Stomach (tissue), 9 donors: ENCODE measurements around the gene INPP5A. TPM values are rescaled to one million over a fixed set of nuclear protein-coding genes. Genes with fewer than 3 reads are reported as not detected.

ENCODE experiments used
- DNase-seq, 2 donors: peaks; one replicate each; pipeline versions ENCODE4 v3.0.0 to v3.0.0-alpha.2; 2013 to 2019
- H3K27ac ChIP-seq, 5 donors: fragments of 200-600 bp in 4 of 5; sonication (generic) in 4 of 5; one replicate each; pipeline ENCODE4 v1.5.1; 2013 to 2019; ENCODE audit warnings: mild to moderate bottlenecking in 1 of 5, moderate library complexity in 1 of 5
- H3K27me3 ChIP-seq, 3 donors: fragments of 200-600 bp; sonication (generic); one replicate each; pipeline ENCODE4 v1.5.1; 2017 to 2019; ENCODE audit warnings: mixed run types in 1 of 3
- H3K36me3 ChIP-seq, 4 donors: fragments of 200-600 bp; sonication (generic); 1 replicate in 3 of 4; 2 replicates in 1 of 4; pipeline ENCODE4 v1.5.1; 2016 to 2019
- H3K4me1 ChIP-seq, 4 donors: fragments of 200-600 bp; sonication (generic); one replicate each; pipeline ENCODE4 v1.5.1; 2016 to 2019
- H3K4me3 ChIP-seq, 4 donors: fragments of 200-600 bp; sonication (generic) in 3 of 4; one replicate each; pipeline ENCODE4 v1.5.1; 2016 to 2019; ENCODE audit warnings: mild to moderate bottlenecking in 1 of 4
- H3K9me3 ChIP-seq, 4 donors: fragments of 200-600 bp; sonication (generic); one replicate each; pipeline ENCODE4 v1.5.1; 2016 to 2019
- EP300 ChIP-seq: sonication (generic); formaldehyde crosslinking; IDR thresholded peaks from one replicate; pipeline ENCODE4 v1.6.1; 2017; ENCODE audit warnings: antibody characterized with exemption
- POLR2A ChIP-seq, 4 donors: fragments of 450-650 bp; IDR thresholded peaks; one replicate each; pipeline ENCODE4 v1.6.1; 2016; ENCODE audit warnings: antibody characterized with exemption in 4 of 4, control low read depth in 2 of 4, mild to moderate bottlenecking in 1 of 4, moderate library complexity in 1 of 4
- POLR2AphosphoS5 ChIP-seq, 3 donors: sonication (generic); formaldehyde crosslinking; IDR thresholded peaks; one replicate each; pipeline ENCODE4 v1.6.1; 2016; ENCODE audit warnings: antibody characterized with exemption in 3 of 3
- WGBS, 5 donors: extraction: QIAGEN DNeasy Blood & Tissue Kit in 3 of 5; methylation state at CpG; one replicate each; pipeline versions ENCODE4 v1.1.5 to v1.1.7; 2013 to 2018; 5-methylcytosine and 5-hydroxymethylcytosine counted together
- intact Hi-C: fragments of 100-400 bp; cut with DNase I; formaldehyde crosslinking; loops from one replicate; pipeline ENCODE4 v1.15.1; 2023; ENCODE audit warnings: low total_unique reads
- polyA plus RNA-seq, 3 donors: library from polyadenylated mRNA; stranded (reverse); fragments of 200-250 nt; gene quantifications; one replicate each; pipeline ENCODE4 v1.2.3, GENCODE V29; 2013
- total RNA-seq, 5 donors: library from RNA; depleted of rRNA; stranded (reverse); fragments of >200 nt; gene quantifications; one replicate each; pipeline versions ENCODE4 v1.1.0 to v1.2.3, GENCODE V29; 2014 to 2016
- TF ChIP-seq, protein P1 (sequence below), 7 experiments: fragments of 450-650 bp in 4 of 7; fragments of 200-600 bp in 3 of 7; sonication (generic) in 3 of 7; IDR thresholded peaks; one replicate each; pipeline ENCODE4 v1.5.1; 2016 to 2019; ENCODE audit warnings: antibody characterized with exemption in 7 of 7, control low read depth in 2 of 7, mild to moderate bottlenecking in 1 of 7
- donor health status: healthy with polysubstance abuse.
- donor health status: Bipolar disorder and iron deficiency.
- donor health status: healthy.

Gene INPP5A
- total and polyA plus RNA-seq, 8 donors: 17.2 to 72.3 (median 31.0) TPM

GRCh38 chr10:132612571-132613504 is 75.3 kb downstream of the INPP5A start:
- Histone ChIP-seq H3K9me3 (no peaks in the 10 kb centered on the region), H3K27me3 (no peaks in the 10 kb centered on the region), H3K36me3 (peaks cover 0 to 26% (median 21%) of the 10 kb centered on the region in 4 donors), H3K4me1 (peaks cover 5 to 56% (median 25%) of the 10 kb centered on the region in 4 donors), H3K27ac (no peak overlapping the region), H3K4me3 (no peak overlapping the region)
- TF ChIP-seq EP300 (no peak), POLR2A (IDR thresholded peaks at IDR 0.05) (no peak), POLR2AphosphoS5 (IDR thresholded peaks at IDR 0.05) (no peak)
- TF ChIP-seq, protein P1, sequence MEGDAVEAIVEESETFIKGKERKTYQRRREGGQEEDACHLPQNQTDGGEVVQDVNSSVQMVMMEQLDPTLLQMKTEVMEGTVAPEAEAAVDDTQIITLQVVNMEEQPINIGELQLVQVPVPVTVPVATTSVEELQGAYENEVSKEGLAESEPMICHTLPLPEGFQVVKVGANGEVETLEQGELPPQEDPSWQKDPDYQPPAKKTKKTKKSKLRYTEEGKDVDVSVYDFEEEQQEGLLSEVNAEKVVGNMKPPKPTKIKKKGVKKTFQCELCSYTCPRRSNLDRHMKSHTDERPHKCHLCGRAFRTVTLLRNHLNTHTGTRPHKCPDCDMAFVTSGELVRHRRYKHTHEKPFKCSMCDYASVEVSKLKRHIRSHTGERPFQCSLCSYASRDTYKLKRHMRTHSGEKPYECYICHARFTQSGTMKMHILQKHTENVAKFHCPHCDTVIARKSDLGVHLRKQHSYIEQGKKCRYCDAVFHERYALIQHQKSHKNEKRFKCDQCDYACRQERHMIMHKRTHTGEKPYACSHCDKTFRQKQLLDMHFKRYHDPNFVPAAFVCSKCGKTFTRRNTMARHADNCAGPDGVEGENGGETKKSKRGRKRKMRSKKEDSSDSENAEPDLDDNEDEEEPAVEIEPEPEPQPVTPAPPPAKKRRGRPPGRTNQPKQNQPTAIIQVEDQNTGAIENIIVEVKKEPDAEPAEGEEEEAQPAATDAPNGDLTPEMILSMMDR (IDR thresholded peaks at IDR 0.05): no peak
- WGBS, 5 donors: 60 to 65% (median 64%) methylated on average over 25 to 27 of the region's 27 CpGs
- intact Hi-C loops: no loop called here
- peak in 1 of 2 donors; percentile 77 for DNase-seq

- Histone ChIP-seq H3K27ac (no peak overlapping the region), H3K9me3 (no peaks in the 10 kb centered on the region), H3K4me3 (no peak overlapping the region), H3K4me1 (peaks cover 0 to 46% (median 21%) of the 10 kb centered on the region in 4 donors), H3K27me3 (no peaks in the 10 kb centered on the region), H3K36me3 (peaks cover 0 to 26% (median 21%) of the 10 kb centered on the region in 4 donors)
- no peak for TF ChIP-seq POLR2A (IDR thresholded peaks at IDR 0.05)
- TF ChIP-seq EP300: no peak
- TF ChIP-seq, protein P1 (IDR thresholded peaks at IDR 0.05): no peak
- TF ChIP-seq POLR2AphosphoS5 (IDR thresholded peaks at IDR 0.05): no peak
- no peak for DNase-seq
- intact Hi-C loops: no loop called here
- 91 to 96% (median 94%) methylated on average over 20 to 22 of the region's 22 CpGs for WGBS, 5 donors
These were observed 76.2 kb downstream of the INPP5A start for GRCh38 chr10:132613566-132614348.

DNA sequence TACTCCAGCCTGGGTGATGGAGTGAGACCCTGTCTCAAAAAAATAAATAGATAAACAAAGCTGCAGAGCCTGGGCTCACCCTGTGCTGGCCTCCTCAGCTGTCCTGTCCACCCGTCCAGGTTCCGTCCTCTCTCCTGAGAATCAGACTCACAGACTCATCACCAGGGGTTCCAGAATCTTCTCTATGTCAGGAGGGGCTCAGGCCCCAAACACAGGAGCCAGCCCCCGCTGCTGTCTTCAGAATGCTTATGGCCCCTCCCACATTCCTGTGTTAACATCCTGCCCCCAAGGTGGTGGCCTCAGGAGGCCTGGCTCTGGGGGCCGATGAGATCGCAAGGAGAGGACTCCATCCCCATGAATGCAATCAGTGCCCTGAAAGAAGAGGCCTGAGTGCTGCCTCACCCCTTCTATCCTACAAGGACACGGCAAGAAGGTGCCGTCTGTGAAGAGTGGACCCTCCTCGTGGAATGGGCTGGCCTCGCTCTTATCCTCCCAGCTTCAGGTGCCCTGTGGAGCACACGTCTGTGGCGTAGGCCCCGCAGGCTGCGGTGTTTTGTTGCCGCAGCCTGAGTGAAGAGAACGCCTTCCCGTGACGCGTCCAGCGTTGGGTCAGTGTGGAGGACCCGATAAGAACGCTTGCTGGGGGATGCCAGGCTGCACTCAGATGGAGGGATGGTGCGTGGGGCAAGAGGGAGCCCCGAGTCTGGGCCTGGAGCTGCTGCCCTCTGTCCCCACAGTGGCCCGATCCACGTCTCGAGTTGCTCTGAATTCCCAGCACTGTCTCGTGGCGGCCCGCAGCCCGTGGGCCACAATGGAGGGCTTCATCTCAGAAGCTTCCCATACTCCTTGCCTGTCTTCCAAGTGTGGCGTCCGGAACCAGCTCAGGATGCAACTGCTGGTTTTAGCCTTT is 77.1 kb downstream of the INPP5A start:
- WGBS, 5 donors: 94 to 97% (median 95%) methylated on average over 23 to 32 of the region's 32 CpGs
- H3K36me3 ChIP-seq: peaks cover 0 to 26% (median 21%) of the 10 kb centered on the region in 4 donors
- TF ChIP-seq POLR2A (IDR thresholded peaks at IDR 0.05): no peak
- TF ChIP-seq POLR2AphosphoS5 (IDR thresholded peaks at IDR 0.05): no peak
- no peak for TF ChIP-seq EP300
- TF ChIP-seq, protein P1 (IDR thresholded peaks at IDR 0.05): no peak
- no peak overlapping the region for H3K27ac ChIP-seq
- H3K27me3 ChIP-seq: no peaks in the 10 kb centered on the region
- no peak overlapping the region for H3K4me3 ChIP-seq
- H3K9me3 ChIP-seq: peaks cover 2 to 6% (median 5%) of the 10 kb centered on the region in 4 donors
- DNase-seq: no peak
- H3K4me1 ChIP-seq: peaks cover 0 to 45% (median 21%) of the 10 kb centered on the region in 4 donors
- intact Hi-C loops: no loop called here
